GM12864 (cell line): ENCODE measurements around the gene SNF8.

Source experiments
- DNase-seq: peaks from one replicate; pipeline ENCODE4 v3.0.0-alpha.2; 2011; ENCODE audit warnings: low read depth
- H3K4me3 ChIP-seq: 2 replicates; pipeline ENCODE4 v1.5.1; 2011; ENCODE audit warnings: mild to moderate bottlenecking, low read depth, low read length, control low read depth
- CTCF ChIP-seq: IDR thresholded peaks from 2 replicates; pipeline ENCODE4 v1.5.1; 2011; ENCODE audit warnings: low read depth, mild to moderate bottlenecking, moderate library complexity, low read length, control low read depth, inconsistent platforms; ENCODE audit errors: missing control alignments

SNF8 gene

DNA sequence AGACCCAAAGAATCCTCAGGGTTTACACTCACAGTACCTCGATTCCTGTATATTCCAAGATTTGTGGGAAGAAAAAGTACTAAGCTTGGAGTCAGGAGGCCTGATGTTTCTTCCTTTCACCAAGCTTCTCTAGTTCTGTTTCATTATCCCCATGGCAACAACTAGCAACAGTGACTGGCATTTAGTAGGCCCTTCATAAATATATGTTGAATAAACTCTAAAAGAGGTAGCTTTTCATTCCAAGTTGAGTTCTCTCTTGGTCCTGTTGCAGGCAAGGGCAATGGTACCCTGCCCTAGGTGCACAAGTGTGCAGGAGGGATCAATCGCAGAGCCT lies 37.0 kb downstream of the SNF8 start:
- H3K4me3 ChIP-seq = peak overlapping the region; percentile 77
- no peak for DNase-seq
- TF ChIP-seq CTCF = no peak

DNA sequence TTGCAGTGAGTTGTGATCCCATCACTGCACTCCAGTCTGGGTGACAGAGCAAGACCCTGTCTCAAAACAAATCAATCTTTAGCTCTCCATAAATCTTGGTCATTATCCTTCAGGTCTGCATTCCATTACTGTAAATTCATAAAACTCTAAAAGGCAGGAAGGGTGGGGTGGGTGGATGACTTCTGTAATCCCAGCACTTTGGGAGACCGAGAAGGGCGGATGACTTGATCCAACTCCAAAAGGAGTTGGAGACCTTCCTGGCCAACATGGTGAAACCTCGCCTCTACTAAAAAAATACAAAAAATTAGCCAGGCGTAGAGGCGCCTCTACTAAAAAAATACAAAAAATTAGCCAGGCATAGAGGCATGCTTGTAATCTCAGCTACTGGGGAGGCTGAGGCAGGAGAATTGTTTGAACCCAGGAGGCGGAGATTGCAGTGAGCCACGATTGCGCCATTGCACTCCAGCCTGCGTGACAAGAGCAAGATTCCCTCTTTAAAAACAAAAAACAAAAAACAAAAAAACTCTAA lies 38.6 kb downstream of the SNF8 start:
- no peak for DNase-seq
- no peak overlapping the region for H3K4me3 ChIP-seq
- TF ChIP-seq CTCF = no peak

DNA sequence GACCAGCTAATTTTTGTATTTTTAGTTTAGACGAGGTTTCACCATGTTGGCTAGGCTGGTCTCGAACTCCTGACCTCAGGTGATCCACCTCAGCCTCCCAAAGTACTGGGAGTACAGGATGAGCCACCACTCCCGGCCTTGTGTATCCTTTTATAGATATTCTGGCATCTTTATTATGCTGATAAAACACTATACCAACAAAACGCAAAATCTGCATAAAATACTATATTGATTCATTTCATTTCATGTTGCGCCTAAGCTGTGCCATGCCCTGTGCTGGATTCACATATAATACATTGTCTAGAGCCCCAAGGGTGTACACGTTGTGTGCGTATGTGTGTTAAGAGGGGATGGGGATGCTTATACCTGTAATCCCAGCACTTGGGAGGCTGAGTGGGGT lies 40.2 kb downstream of the SNF8 start:
- DNase-seq = no peak
- H3K4me3 ChIP-seq = no peak overlapping the region
- TF ChIP-seq CTCF = no peak

GRCh38 chr17:48903401-48903800 lies 41.2 kb downstream of the SNF8 start:
- DNase-seq = no peak
- no peak for TF ChIP-seq CTCF
- H3K4me3 ChIP-seq = no peak overlapping the region

- DNase-seq = no peak
- TF ChIP-seq CTCF = no peak
- H3K4me3 ChIP-seq = no peak overlapping the region
These were observed 43.4 kb downstream of the SNF8 start for GRCh38 chr17:48901241-48901640.

- H3K4me3 ChIP-seq = no peak overlapping the region
- TF ChIP-seq CTCF = no peak
- DNase-seq = no peak
These were observed 49.8 kb downstream of the SNF8 start for GRCh38 chr17:48894886-48895285.

DNA sequence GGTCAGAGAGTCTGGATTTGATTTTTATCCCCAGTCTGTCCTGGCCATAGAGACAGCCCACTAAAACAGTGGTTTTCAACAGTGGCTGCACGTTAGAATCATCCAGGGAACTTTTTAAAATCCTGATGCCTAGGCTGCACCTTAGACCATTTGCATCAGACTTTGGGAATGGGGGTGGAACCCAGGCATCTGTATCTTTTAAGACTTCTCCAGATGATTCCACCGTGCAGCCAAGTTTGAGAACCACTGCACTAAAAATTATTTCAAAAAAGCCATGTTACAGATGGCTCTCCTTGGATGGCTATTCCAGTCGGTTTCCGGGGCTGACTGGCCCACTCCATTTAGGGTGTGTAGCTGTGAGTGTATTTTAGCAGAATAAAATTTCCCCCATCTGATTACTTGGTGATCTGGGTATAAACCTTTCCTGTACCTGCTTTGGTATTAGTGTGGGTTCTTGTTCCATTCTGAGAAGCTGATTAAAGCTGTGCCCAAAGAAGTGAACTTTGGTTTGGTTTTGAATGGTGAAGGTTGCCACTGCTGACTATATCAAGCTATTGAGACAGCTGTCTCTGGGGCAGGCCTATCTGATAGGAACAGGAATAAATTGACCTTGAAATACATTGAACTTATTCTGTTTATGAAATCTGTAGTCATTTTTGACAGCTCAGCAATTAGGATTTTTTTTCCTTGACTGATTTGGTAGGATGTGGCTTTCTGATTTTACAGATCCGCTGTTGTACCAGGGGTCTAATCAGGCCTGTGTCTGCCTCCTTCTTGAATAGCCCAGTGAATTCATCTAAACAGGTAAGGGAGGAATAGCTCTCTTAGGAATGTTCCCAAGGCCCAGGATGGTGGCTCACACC lies 50.8 kb downstream of the SNF8 start:
- no peak for TF ChIP-seq CTCF
- no peak for DNase-seq
- H3K4me3 ChIP-seq = peak overlapping the region; percentile 92
